GM18526 (cell line): ENCODE measurements around the gene CHRDL2.

Experiments
- POLR2A ChIP-seq: IDR thresholded peaks from 3 replicates; pipeline ENCODE4 v1.6.1; 2011; ENCODE audit not compliant: insufficient read length; ENCODE audit errors: extremely low read depth

The CHRDL2 gene

GRCh38 chr11:74685905-74686304 is 45.3 kb downstream of the CHRDL2 start:
- TF ChIP-seq POLR2A = no peak

GRCh38 chr11:74685338-74685737 is 45.9 kb downstream of the CHRDL2 start:
- no peak for TF ChIP-seq POLR2A

DNA sequence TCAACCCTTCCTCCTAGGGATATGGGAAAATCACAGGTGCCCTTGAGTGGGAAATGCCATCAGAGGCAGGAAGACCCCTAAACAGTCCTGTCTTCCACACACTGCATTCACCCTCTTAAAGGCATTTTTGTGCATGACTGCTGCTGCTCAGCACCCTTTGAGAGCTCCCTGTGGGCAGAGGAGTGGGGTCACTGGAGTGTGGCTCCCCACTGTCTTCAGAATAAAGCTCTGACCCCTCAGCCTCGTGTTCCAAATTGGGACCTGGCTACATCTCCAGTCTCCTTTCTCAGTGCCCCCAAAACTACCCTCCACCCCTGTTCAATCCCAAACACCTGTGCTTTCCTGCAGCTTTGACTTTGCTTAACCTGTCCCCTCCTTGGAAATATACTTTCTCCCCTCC is 46.6 kb downstream of the CHRDL2 start:
- no peak for TF ChIP-seq POLR2A

DNA sequence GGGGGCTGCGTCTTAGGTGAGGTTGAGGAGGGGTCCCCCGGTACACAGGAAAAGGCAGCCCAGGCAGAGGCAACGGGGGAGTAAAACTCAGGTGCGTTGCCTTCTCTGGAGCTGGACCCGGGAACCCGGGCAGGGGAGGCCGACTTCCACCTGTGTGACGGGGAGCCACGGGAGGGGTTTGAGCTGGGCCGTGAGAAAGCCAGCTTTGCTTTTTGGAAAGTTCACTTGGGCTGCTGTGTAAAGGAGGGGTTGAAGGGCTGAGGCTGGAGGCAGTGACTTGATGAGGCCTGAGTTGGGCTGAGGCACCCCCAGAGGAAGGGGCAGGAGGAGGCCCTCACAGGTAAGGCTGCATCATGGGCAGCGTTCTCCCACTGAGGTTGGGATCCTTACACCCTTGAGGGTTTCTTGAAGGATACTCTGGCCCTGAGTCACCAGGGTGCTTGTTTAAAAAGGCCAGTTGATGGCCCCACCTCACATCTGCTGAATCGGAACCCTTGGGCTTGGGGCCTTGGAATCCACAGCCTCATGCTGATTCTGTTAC is 47.2 kb downstream of the CHRDL2 start:
- TF ChIP-seq POLR2A = no peak

DNA sequence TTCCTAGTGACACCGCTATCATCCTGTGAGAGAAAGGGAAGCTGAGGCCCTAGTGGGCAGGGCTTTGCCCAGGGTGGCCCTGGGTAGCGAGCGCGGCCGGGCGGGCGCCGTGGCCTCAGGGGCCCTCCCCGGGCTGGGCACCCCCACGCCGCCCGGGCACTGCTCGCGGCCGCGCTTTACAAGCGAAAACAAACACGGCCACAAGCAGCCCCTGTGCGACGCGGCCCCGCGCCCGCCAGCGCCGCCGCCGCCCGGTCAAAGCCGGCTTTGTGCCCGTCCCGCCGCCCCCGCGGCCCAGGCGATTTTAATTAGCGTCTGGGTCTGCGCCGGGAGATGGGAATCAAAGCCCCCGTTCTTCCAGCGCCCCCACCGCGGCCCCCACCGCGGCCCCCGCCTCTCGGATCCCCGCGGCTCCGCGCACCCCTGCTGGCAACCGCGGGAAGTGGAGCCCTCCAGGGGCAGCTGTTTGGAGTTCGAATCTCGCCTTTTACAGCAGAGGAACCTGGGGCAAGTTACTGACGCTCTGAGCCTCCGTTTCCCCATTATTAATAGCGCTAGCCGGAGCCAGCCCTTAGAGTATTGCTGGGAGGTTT is 47.9 kb downstream of the CHRDL2 start:
- no peak for TF ChIP-seq POLR2A

DNA sequence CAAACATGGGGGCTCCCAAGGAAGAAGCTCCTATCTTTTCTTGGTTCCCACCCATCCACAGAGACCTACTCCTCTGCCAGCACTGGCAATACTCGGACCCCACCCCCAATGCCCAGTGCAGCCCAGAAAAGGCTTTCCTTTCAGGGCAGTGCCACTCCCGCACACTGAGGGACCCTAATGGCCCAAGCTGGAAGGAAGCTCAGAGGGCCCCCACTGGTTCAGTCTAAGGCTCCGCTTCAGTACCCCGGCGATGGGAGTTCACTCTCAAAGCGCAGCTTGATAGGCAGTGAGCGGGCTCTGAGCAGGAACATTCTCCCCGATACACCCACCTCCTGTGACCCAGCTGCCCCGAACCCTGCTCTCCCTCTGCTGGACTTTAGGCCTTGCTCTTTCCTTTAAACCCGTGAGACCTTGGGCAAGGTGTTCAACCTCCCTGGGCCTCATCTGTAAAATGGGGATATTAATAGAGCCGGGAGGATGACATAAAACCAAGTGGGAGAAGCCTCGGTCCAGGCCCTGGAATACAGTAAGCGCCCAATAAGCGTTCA is 48.4 kb downstream of the CHRDL2 start:
- no peak for TF ChIP-seq POLR2A

- TF ChIP-seq POLR2A = no peak
Measured at GRCh38 chr11:74681686-74682651, 49.3 kb downstream of the CHRDL2 start.

DNA sequence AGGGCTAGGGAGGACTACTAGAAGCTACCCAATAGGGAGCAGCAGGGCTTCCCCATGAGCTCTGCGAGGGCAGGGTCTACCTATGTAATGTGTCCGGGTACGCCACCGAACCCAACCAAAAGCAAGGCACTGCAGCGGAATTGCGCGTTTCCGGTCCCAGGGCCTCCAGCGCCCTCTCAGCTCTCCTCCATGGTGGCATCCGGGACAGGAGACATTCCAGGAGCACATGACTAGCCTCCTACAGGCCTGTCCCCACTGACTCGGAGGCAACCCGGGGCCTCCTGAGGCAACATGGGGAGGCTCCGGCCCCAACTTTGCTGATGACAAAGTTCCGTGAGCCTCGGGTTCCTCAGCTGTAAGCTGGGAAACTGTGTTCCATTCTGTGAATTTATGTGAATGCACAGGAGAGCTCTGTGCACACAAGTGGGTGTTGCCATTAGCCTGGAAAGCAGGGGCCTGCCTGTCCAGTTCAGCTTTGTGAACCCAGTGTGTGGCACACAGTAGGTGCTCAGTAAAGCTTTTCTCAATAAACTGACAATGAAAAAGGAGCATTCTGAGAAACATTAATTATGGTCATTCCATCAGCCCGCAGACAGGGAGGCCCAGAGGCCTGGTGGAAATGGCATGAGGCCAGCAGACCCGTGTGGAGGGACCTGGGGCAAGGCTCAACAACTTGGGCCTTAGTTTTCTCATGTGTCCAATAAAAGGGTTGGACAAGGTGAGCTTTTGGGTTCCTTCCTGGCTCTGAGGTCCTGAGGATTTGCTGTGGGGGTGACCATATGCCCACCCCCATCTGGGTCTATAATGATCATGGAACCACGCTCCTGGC is 50.3 kb downstream of the CHRDL2 start:
- no peak for TF ChIP-seq POLR2A

- no peak for TF ChIP-seq POLR2A
Measured at GRCh38 chr11:74680035-74680671, 51.1 kb downstream of the CHRDL2 start.

- no peak for TF ChIP-seq POLR2A
Measured at GRCh38 chr11:74679513-74679865, 51.7 kb downstream of the CHRDL2 start.

- no peak for TF ChIP-seq POLR2A
Measured at GRCh38 chr11:74678591-74679512, 52.4 kb downstream of the CHRDL2 start.

- TF ChIP-seq POLR2A = no peak
Measured at GRCh38 chr11:74678041-74678440, 53.2 kb downstream of the CHRDL2 start.

GRCh38 chr11:74677131-74677530 is 54.1 kb downstream of the CHRDL2 start:
- TF ChIP-seq POLR2A = no peak

GRCh38 chr11:74676596-74676995 is 54.6 kb downstream of the CHRDL2 start:
- no peak for TF ChIP-seq POLR2A
